Spleen (tissue), 7 donors: ENCODE measurements around the gene OTUD3.

Experiments used
- POLR2A ChIP-seq, 3 donors: fragments of 450-650 bp; IDR thresholded peaks; one replicate each; pipeline ENCODE4 v1.5.1; 2017; ENCODE audit warnings: antibody characterized with exemption in 3 of 3, mild to moderate bottlenecking in 1 of 3
- POLR2AphosphoS5 ChIP-seq, 3 donors: sonication (generic); formaldehyde crosslinking; IDR thresholded peaks; one replicate each; pipeline ENCODE4 v1.5.1; 2017; ENCODE audit warnings: antibody characterized with exemption in 3 of 3
- TF ChIP-seq, protein P1 (sequence below), 11 experiments: fragments of 200-600 bp in 7 of 11; fragments of 450-650 bp in 4 of 11; sonication (generic) in 4 of 11; IDR thresholded peaks in 8 of 11; conservative IDR thresholded peaks in 3 of 11; 1 replicate in 7 of 11; 2 replicates in 4 of 11; pipeline versions ENCODE4 v1.4.0 to v1.8.0; 2016 to 2021; ENCODE audit warnings: antibody characterized with exemption in 11 of 11, inconsistent platforms in 4 of 11, mild to moderate bottlenecking in 1 of 11
- donor health status: DM: no; HTN: no; CAD: no; lungs with moderate emphysema.
- donor health status: DM: no; HTN: no; CAD: no.
- donor health status: DM: no; HTN: no; CAD: no.

DNA sequence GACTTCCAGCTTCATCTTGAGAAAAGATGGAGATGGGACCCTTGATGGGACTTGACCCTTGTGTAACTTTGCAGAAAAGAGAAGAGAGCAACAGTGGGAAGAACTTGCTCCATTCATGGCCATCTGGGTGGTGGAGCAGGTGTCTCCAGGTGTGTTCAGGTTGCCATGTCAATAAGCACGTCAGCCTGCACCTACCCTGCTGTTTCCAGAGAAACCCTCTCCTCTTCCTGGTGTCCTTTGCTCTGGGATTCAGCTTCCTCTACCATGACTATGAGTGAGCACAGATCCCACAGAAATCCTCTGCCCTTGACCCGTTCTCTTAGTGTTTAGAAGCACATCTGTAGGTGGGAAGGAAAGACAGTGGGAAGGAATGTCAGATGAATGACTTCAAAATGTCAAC is 21.8 kb upstream of the OTUD3 start:
- TF ChIP-seq POLR2AphosphoS5 (IDR thresholded peaks at IDR 0.05) (no peak), POLR2A (IDR thresholded peaks at IDR 0.05) (no peak)
- TF ChIP-seq, protein P1, sequence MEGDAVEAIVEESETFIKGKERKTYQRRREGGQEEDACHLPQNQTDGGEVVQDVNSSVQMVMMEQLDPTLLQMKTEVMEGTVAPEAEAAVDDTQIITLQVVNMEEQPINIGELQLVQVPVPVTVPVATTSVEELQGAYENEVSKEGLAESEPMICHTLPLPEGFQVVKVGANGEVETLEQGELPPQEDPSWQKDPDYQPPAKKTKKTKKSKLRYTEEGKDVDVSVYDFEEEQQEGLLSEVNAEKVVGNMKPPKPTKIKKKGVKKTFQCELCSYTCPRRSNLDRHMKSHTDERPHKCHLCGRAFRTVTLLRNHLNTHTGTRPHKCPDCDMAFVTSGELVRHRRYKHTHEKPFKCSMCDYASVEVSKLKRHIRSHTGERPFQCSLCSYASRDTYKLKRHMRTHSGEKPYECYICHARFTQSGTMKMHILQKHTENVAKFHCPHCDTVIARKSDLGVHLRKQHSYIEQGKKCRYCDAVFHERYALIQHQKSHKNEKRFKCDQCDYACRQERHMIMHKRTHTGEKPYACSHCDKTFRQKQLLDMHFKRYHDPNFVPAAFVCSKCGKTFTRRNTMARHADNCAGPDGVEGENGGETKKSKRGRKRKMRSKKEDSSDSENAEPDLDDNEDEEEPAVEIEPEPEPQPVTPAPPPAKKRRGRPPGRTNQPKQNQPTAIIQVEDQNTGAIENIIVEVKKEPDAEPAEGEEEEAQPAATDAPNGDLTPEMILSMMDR (IDR thresholded peaks at IDR 0.05 in 8 of 11, conservative IDR thresholded peaks at IDR 0.05 in 3 of 11), result no peak
